Esophagus squamous epithelium (tissue), 5 donors: ENCODE measurements around the gene GADD45G. TPM values are rescaled to one million over a fixed set of nuclear protein-coding genes. Genes with fewer than 3 reads are reported as not detected.

Experiments
- DNase-seq: peaks from one replicate; lab custom pipeline; 2025; lab: John Stamatoyannopoulos, UW
- H3K27ac ChIP-seq, 4 donors: fragments of 200-600 bp; sonication (generic); one replicate each; pipeline ENCODE4 v1.5.1; 2016 to 2019; ENCODE audit warnings: mild to moderate bottlenecking in 1 of 4
- H3K27me3 ChIP-seq, 4 donors: fragments of 200-600 bp; sonication (generic); 1 replicate in 3 of 4; 2 replicates in 1 of 4; pipeline versions ENCODE4 v1.5.1 to v1.6.0; 2017 to 2021; ENCODE audit warnings: antibody characterized with exemption in 1 of 4
- H3K36me3 ChIP-seq, 3 donors: fragments of 200-600 bp; sonication (generic); one replicate each; pipeline ENCODE4 v1.5.1; 2016 to 2019
- H3K4me1 ChIP-seq, 3 donors: fragments of 200-600 bp; sonication (generic); one replicate each; pipeline ENCODE4 v1.5.1; 2017 to 2019
- H3K4me3 ChIP-seq, 4 donors: fragments of 200-600 bp; sonication (generic); 1 replicate in 3 of 4; 2 replicates in 1 of 4; pipeline ENCODE4 v1.5.1; 2016 to 2019; ENCODE audit warnings: mild to moderate bottlenecking in 2 of 4, moderate library complexity in 1 of 4
- H3K9me3 ChIP-seq, 3 donors: fragments of 200-600 bp; sonication (generic); one replicate each; pipeline ENCODE4 v1.5.1; 2016 to 2019
- CTCF ChIP-seq, 6 experiments: fragments of 450-650 bp in 4 of 6; fragments of 200-600 bp in 2 of 6; sonication (generic) in 2 of 6; IDR thresholded peaks; one replicate each; pipeline ENCODE4 v1.5.1; 2016 to 2019; ENCODE audit warnings: antibody characterized with exemption in 6 of 6, mild to moderate bottlenecking in 4 of 6, moderate library complexity in 4 of 6
- POLR2A ChIP-seq, 4 donors: fragments of 450-650 bp; IDR thresholded peaks; one replicate each; pipeline ENCODE4 v1.6.1; 2017; ENCODE audit warnings: antibody characterized with exemption in 4 of 4, mild to moderate bottlenecking in 4 of 4, moderate library complexity in 3 of 4
- WGBS, 2 donors: methylation state at CpG; one replicate each; pipeline ENCODE4 v1.1.5; 2018; 5-methylcytosine and 5-hydroxymethylcytosine counted together
- intact Hi-C: fragments of 100-400 bp; cut with DNase I; formaldehyde crosslinking; loops from one replicate; pipeline ENCODE4 v1.15.0; 2022
- total RNA-seq, 4 donors: library from RNA; depleted of rRNA; stranded (reverse); fragments of >200 nt; gene quantifications; one replicate each; pipeline ENCODE4 v1.1.0, GENCODE V29; 2016
- donor health status: DM: yes; HTN: yes; CAD: no.

GADD45G gene
- total RNA-seq, 4 donors from 2014 or later, result 1.8 to 18.7 (median 8.5) TPM

- intact Hi-C loops, result loop anchor here (10.0 kb wide), 1 partner anchor 315 kb away; no protein-coding TSS in a partner anchor
- peaks cover 10 to 32% (median 26%) of the 10 kb centered on the region in 3 donors for H3K4me1 ChIP-seq
- no peaks in the 10 kb centered on the region for H3K9me3 ChIP-seq
- WGBS, 2 donors, result 70 to 71% methylated on average over 8 of the region's 8 CpGs
- H3K36me3 ChIP-seq, result no peaks in the 10 kb centered on the region
- no peak overlapping the region for H3K4me3 ChIP-seq
- no peak overlapping the region for H3K27ac ChIP-seq
- H3K27me3 ChIP-seq, result no peaks in the 10 kb centered on the region
- no peak for DNase-seq
- TF ChIP-seq POLR2A (IDR thresholded peaks at IDR 0.05) (no peak), CTCF (IDR thresholded peaks at IDR 0.05) (no peak)
These were observed 4.7 kb downstream of the GADD45G start for GRCh38 chr9:89609426-89610006.

- Histone ChIP-seq H3K9me3 (no peaks in the 10 kb centered on the region), H3K36me3 (no peaks in the 10 kb centered on the region), H3K4me3 (no peak overlapping the region), H3K4me1 (peaks cover 6 to 23% (median 18%) of the 10 kb centered on the region in 3 donors), H3K27me3 (no peaks in the 10 kb centered on the region), H3K27ac (no peak overlapping the region)
- intact Hi-C loops, result no loop called here
- WGBS, 2 donors, result 78 to 87% methylated on average over 4 to 5 of the region's 7 CpGs
- DNase-seq, result no peak
- no peak for TF ChIP-seq POLR2A (IDR thresholded peaks at IDR 0.05)
- no peak for TF ChIP-seq CTCF (IDR thresholded peaks at IDR 0.05)
These were observed 5.6 kb downstream of the GADD45G start for GRCh38 chr9:89610391-89610925.

- intact Hi-C loops, result no loop called here
- DNase-seq, result no peak
- TF ChIP-seq POLR2A (IDR thresholded peaks at IDR 0.05) (no peak), CTCF (IDR thresholded peaks at IDR 0.05) (no peak)
- no peak overlapping the region for H3K4me3 ChIP-seq
- no peaks in the 10 kb centered on the region for H3K36me3 ChIP-seq
- no peak overlapping the region for H3K27ac ChIP-seq
- WGBS, 2 donors, result 87 to 96% methylated on average over 5 of the region's 5 CpGs
- no peaks in the 10 kb centered on the region for H3K9me3 ChIP-seq
- H3K27me3 ChIP-seq, result no peaks in the 10 kb centered on the region
- H3K4me1 ChIP-seq, result peaks cover 6 to 13% (median 10%) of the 10 kb centered on the region in 3 donors
These were observed 6.6 kb downstream of the GADD45G start for GRCh38 chr9:89611425-89611824.

- intact Hi-C loops, result no loop called here
- Histone ChIP-seq H3K4me1 (peaks cover 0 to under 1% (median 0%) of the 10 kb centered on the region in 3 donors), H3K27ac (no peak overlapping the region), H3K9me3 (no peaks in the 10 kb centered on the region), H3K27me3 (no peaks in the 10 kb centered on the region), H3K36me3 (no peaks in the 10 kb centered on the region), H3K4me3 (no peak overlapping the region)
- TF ChIP-seq POLR2A (IDR thresholded peaks at IDR 0.05) (no peak), CTCF (IDR thresholded peaks at IDR 0.05) (no peak)
- no peak for DNase-seq
- 86 to 90% methylated on average over 15 to 16 of the region's 17 CpGs for WGBS, 2 donors
These were observed 7.9 kb downstream of the GADD45G start for GRCh38 chr9:89612566-89613278.
